ENCODE data around the gene SLC2A13. TPM values are rescaled to one million over a fixed set of nuclear protein-coding genes. Genes with fewer than 3 reads are reported as not detected.

The SLC2A13 gene
- total and polyA plus RNA-seq, 2 donors from 2014 or later: 3.9 to 18.6 TPM

- Histone ChIP-seq H3K4me3 (ENCODE audit: low read length in 3 of 3) (no peak overlapping the region), H3K9ac (ENCODE audit: low read length in 3 of 3) (no peak overlapping the region), H3K27me3 (ENCODE audit: control insufficient read depth, insufficient read depth, low read length) (no peaks in the 10 kb centered on the region), H3K9me3 (ENCODE audit: control insufficient read depth in 2 of 3, insufficient read depth in 1 of 3, low read length in 3 of 3) (no peaks in the 10 kb centered on the region), H3K27ac (ENCODE audit: low read depth in 2 of 2, low read length in 2 of 2) (no peak overlapping the region), H3K36me3 (ENCODE audit: control insufficient read depth in 2 of 3, insufficient read depth in 3 of 3, low read length in 3 of 3) (no peaks in the 10 kb centered on the region), H3K4me1 (ENCODE audit: control insufficient read depth in 2 of 3, insufficient read depth in 2 of 3, low read depth in 1 of 3, low read length in 3 of 3) (no peaks in the 10 kb centered on the region)
- no peak for TF ChIP-seq CTCF (IDR thresholded peaks at IDR 0.05; ENCODE audit: borderline replicate concordance, extremely low read depth, insufficient read depth)
- no peak for DNase-seq
- intact Hi-C loops (cut with DNase I): no loop called here
- no peak for FAIRE-seq
These were observed 17.0 kb upstream of the SLC2A13 start for GRCh38 chr12:40122842-40123241.

- FAIRE-seq: no peak
- intact Hi-C loops (cut with DNase I): no loop called here
- no peak for TF ChIP-seq CTCF (IDR thresholded peaks at IDR 0.05; ENCODE audit: borderline replicate concordance, extremely low read depth, insufficient read depth)
These were observed 11.9 kb upstream of the SLC2A13 start for GRCh38 chr12:40117818-40118217.

DNA sequence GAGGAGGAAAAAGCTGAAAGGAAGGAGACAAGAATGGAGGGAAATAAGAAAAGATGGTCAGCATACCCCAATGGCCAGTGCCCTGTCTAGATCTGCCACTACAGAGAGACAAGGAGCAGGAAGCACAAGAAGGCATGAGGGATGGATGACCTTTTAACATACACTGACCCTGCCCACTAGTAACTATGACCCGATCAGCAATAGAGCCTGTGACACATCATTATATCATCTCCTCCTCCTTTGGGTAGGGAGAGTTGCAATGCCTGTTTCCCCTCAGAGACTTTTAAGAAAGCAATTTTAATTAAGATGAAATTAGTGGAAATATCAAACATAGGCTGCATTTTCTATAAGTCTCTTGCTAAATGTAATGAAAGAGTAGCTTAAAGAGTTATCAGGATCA is 4.7 kb upstream of the SLC2A13 start:
- Histone ChIP-seq H3K27ac (ENCODE audit: low read depth in 2 of 2, low read length in 2 of 2) (no peak overlapping the region), H3K36me3 (ENCODE audit: control insufficient read depth in 2 of 3, insufficient read depth in 3 of 3, low read length in 3 of 3) (no peaks in the 10 kb centered on the region), H3K9ac (ENCODE audit: low read length in 3 of 3) (no peak overlapping the region), H3K4me3 (ENCODE audit: low read length in 3 of 3) (no peak overlapping the region), H3K27me3 (ENCODE audit: control insufficient read depth, insufficient read depth, low read length) (no peaks in the 10 kb centered on the region), H3K4me1 (ENCODE audit: control insufficient read depth in 2 of 3, insufficient read depth in 2 of 3, low read depth in 1 of 3, low read length in 3 of 3) (peaks cover 0 to 3% (median 0%) of the 10 kb centered on the region in 3 donors), H3K9me3 (ENCODE audit: control insufficient read depth in 2 of 3, insufficient read depth in 1 of 3, low read length in 3 of 3) (no peaks in the 10 kb centered on the region)
- no peak for TF ChIP-seq CTCF (IDR thresholded peaks at IDR 0.05; ENCODE audit: borderline replicate concordance, extremely low read depth, insufficient read depth)
- DNase-seq: no peak
- FAIRE-seq: no peak
- intact Hi-C loops (cut with DNase I): no loop called here

More at GRCh38 chr12:40117818-40118217, 11.9 kb upstream of the SLC2A13 start:
- no peaks in the 10 kb centered on the region for H3K9me3 ChIP-seq (ENCODE audit: control insufficient read depth in 2 of 3, insufficient read depth in 1 of 3, low read length in 3 of 3)
- no peaks in the 10 kb centered on the region for H3K4me1 ChIP-seq (ENCODE audit: control insufficient read depth in 2 of 3, insufficient read depth in 2 of 3, low read depth in 1 of 3, low read length in 3 of 3)
- DNase-seq: no peak
- H3K9ac ChIP-seq (ENCODE audit: low read length in 3 of 3): no peak overlapping the region
- no peak overlapping the region for H3K27ac ChIP-seq (ENCODE audit: low read depth in 2 of 2, low read length in 2 of 2)
- no peaks in the 10 kb centered on the region for H3K27me3 ChIP-seq (ENCODE audit: control insufficient read depth, insufficient read depth, low read length)
- no peaks in the 10 kb centered on the region for H3K36me3 ChIP-seq (ENCODE audit: control insufficient read depth in 2 of 3, insufficient read depth in 3 of 3, low read length in 3 of 3)
- no peak overlapping the region for H3K4me3 ChIP-seq (ENCODE audit: low read length in 3 of 3)
